GM12872 (cell line): ENCODE results near the gene DCP1B.

ENCODE experiments used
- CTCF ChIP-seq: IDR thresholded peaks from 3 replicates; pipeline ENCODE4 v1.5.1; 2011; ENCODE audit warnings: low read depth, mild to moderate bottlenecking, low read length, moderate library complexity; ENCODE audit not compliant: insufficient read depth

Gene DCP1B

GRCh38 chr12:1972260-1972659, 32.0 kb downstream of the DCP1B start:
- TF ChIP-seq CTCF: no peak

- TF ChIP-seq CTCF: no peak
Measured at GRCh38 chr12:1970331-1970900, 33.8 kb downstream of the DCP1B start.

GRCh38 chr12:1966561-1967226, 37.6 kb downstream of the DCP1B start:
- no peak for TF ChIP-seq CTCF

- no peak for TF ChIP-seq CTCF
Measured at GRCh38 chr12:1965916-1966315, 38.3 kb downstream of the DCP1B start.

DNA sequence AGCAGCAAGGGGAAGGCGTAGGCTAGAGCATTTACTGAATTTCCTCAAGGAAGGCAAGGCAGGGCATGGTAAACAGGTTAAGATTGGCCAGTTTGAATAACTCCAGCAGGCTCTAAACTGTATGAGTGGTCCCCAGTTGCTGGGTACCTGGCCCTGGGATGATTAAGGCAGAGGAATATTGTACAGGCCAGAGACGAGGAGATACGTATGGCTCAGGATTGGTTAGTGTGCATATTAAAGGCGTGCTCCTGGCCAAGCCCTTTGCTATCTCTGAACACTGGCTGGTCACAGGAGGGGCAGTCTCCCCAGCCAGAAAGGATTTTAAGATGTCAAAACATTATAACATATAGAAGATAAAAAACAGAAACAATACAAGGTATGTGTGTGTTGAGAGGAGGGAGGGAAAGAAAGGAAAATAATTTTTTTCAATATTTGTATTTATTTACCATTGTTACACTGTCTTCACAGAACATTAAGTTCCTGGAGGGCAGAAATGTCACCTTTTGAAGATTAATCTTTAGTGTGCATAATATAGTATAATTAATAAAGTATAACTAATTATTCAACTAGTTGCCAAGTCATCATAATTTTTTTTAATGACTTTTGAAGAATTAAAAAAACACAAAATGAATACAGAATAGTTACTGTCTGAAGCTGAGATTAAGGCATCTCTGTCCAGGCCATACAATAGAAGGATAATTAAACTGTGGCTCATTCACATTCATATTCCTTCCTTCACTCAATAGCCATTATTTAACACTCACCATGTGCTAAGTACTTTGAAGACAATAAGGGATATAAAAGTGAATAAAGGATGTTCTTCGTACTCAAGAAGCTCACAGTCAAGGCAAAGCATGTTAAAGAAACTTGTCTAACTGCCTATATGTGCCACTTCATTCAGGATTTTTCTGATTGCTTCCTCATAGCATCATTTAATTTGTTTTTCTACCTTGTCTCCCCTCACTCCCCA, 41.9 kb downstream of the DCP1B start:
- TF ChIP-seq CTCF: no peak

DNA sequence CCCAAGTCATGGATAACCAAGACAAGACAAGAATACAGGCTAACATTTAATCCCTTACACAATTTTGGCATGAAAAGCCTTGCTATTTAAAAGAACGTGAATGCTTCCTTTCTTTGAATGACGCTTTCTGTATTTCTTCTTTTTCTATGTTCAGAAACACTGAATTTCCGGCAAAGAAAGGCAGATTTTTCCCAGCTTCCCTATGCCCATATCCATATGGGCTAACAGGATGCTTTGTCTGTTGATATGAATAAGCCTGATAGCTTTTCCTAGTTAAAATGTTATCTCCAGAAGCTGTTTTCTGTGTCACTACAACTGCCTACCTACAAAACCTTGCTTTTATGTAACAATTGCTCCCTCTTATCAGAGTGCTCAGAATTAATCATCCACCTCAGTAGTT, 47.5 kb downstream of the DCP1B start:
- TF ChIP-seq CTCF: no peak

DNA sequence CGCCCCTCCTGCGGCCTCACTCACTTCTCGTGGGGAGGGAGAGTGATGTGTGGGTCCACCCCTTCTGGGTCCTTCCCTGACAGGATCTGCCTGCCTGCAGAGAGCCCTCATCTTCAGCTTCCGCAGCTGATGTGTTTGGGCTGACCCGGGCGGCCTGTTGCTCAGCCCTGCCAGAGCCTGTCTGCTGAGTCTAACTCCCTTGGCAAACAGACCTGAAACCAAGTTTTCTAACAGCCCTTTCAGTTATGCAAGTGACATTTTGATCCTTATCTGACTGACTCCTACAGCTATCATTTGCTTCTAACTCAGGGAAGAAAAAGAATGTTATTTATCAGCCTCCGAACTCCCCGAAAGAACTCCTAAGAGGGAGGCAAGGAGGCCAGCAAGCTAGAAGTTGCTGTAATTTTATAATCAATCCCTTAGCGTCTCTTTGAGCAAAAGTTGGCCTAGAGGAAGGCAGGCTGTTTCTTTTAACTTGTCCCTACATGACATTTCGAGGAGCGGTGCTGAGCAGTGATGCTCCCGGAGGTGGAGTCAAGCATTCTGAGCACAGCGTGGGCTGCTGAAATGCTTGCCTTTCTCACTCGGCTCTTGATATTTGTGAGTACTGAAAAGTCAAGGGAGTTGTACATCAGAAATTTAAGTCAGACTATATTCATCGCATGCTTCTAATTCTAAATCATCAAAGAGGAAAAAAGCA, 54.3 kb downstream of the DCP1B start:
- TF ChIP-seq CTCF: no peak
